ENCODE measurements around the gene KLHL1.

KLHL1 gene

GRCh38 chr13:69676286-69676685, 432.0 kb downstream of the KLHL1 start:
- DNase-seq, result no peak

GRCh38 chr13:69660155-69660554, 448.1 kb downstream of the KLHL1 start:
- DNase-seq, result no peak

GRCh38 chr13:69657676-69658075, 450.6 kb downstream of the KLHL1 start:
- DNase-seq, result no peak

GRCh38 chr13:69654392-69654791, 453.9 kb downstream of the KLHL1 start:
- no peak for DNase-seq

Data from stimulated activated CD4-positive, alpha-beta T cell treated with anti-CD3 and anti-CD28 coated beads, Interleukin-12 subunit alpha, Interleukin-12 subunit beta, amount 100 ng/mL, for 4 hours (primary cell).